RWPE2 (cell line): ENCODE measurements around the gene SERPINA5.

Experiments
- ATAC-seq: fragments of 200-7000 bp; cut with Tn5 transposase; 3 replicates; pipeline ENCODE4 v1.9.1; 2021; ENCODE audit warnings: low read depth
- DNase-seq: peaks from one replicate; pipeline ENCODE4 v3.0.0-alpha.2; 2020; ENCODE audit warnings: low spot score
- H3K27ac ChIP-seq: fragments of 450-650 bp; 2 replicates; pipeline ENCODE4 v1.5.1; 2017; ENCODE audit warnings: mild to moderate bottlenecking; ENCODE audit not compliant: poor library complexity, severe bottlenecking
- H3K27me3 ChIP-seq: fragments of 250-450 bp; sonication (Bioruptor Pico); 2 replicates; pipeline ENCODE4 v1.5.1; 2021; ENCODE audit warnings: mild to moderate bottlenecking, moderate library complexity; ENCODE audit not compliant: insufficient read depth, poor library complexity, severe bottlenecking
- H3K36me3 ChIP-seq: fragments of 250-450 bp; sonication (Bioruptor Pico); 2 replicates; pipeline ENCODE4 v1.5.1; 2020; ENCODE audit warnings: low read depth, mild to moderate bottlenecking, moderate library complexity
- H3K4me1 ChIP-seq: fragments of 250-450 bp; sonication (Bioruptor Pico); 2 replicates; pipeline ENCODE4 v1.5.1; 2021; ENCODE audit warnings: mild to moderate bottlenecking, moderate library complexity; ENCODE audit not compliant: insufficient read depth, poor library complexity, severe bottlenecking
- H3K4me3 ChIP-seq: fragments of 250-450 bp; sonication (Bioruptor Pico); 2 replicates; pipeline ENCODE4 v1.5.1; 2021; ENCODE audit warnings: mild to moderate bottlenecking, moderate library complexity; ENCODE audit not compliant: severe bottlenecking
- H3K9me3 ChIP-seq: fragments of 250-450 bp; sonication (Bioruptor Pico); 2 replicates; pipeline ENCODE4 v1.5.1; 2021; ENCODE audit warnings: mild to moderate bottlenecking, moderate library complexity; ENCODE audit not compliant: severe bottlenecking
- TF ChIP-seq, protein P1 (sequence below): fragments of 450-650 bp; IDR thresholded peaks from one replicate; pipeline ENCODE4 v1.5.1; 2017; ENCODE audit warnings: mild to moderate bottlenecking, moderate library complexity; ENCODE audit not compliant: poor library complexity, severe bottlenecking

Gene SERPINA5, protein sequence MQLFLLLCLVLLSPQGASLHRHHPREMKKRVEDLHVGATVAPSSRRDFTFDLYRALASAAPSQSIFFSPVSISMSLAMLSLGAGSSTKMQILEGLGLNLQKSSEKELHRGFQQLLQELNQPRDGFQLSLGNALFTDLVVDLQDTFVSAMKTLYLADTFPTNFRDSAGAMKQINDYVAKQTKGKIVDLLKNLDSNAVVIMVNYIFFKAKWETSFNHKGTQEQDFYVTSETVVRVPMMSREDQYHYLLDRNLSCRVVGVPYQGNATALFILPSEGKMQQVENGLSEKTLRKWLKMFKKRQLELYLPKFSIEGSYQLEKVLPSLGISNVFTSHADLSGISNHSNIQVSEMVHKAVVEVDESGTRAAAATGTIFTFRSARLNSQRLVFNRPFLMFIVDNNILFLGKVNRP

DNA sequence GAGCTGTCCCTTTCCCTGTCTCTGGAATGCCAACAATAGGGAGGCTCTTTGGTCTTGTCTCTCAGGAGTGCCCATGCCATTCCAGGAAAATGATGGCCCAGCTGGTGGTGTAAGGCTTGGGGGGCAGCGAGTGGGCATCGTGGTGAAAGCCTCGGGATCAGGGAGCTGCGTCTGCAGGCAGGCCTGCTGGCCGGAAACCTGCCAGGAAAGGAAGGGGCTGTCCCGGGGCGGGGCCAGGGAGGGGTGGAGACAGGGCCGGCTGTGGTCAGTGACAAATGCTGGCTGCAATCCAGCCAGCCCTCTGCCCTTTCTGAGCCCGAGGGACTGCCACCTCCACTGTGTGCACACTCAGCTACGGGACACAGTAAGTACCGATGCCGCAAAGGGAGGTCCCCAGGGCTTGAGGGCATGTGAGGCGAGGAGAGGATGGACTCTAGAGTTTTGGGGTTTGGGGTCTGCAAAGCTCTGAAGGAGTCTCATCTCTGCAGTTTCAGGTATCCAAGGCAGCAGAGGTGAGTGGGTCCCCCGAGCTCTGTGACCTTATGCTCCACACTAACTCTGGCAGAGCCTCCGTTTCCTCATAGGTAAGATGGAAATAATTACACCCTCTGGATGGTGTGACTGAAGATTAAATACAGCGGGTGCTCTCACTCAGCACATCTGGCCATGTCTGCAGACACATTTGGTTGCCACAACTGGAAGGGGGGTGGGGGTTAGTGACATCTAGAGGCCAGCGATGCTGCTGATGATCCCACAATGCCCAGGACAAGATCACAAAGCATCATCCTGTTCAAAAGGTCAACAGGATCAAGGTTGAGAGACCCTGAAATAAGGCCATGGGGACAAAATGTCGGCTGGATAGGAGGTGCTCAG, at the start of gene SERPINA5:
SERPINA5 (plus strand) TSS at position 300 of the 873 bp plus-strand sequence. CDS start 5,937 bp downstream, outside the sequence.
- no peak for DNase-seq
- peak; percentile 61 for ATAC-seq
- H3K9me3 ChIP-seq, result peaks cover 2% of the 10 kb centered on the region

DNA sequence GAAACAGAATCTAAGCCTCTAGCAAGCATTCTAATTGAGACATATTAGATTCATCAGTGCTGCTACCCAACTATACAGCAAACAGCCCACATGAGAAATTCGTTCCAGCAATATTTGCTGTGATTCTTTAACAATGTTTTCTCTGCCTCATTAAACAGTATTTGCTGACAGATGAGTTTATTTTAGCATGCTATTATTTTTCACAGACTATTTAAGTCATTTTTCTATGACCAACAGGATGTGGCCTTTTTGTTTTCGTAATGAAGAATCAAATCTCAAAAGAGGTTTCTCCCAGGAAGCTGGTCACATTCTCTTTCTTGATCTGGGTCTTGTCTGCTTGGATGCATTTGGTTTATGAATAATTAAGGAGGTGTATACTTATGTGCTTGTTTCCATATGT, 48.8 kb upstream of the SERPINA5 start:
- no peaks in the 10 kb centered on the region for H3K27me3 ChIP-seq
- H3K27ac ChIP-seq, result no peak overlapping the region
- H3K9me3 ChIP-seq, result no peaks in the 10 kb centered on the region
- H3K36me3 ChIP-seq, result no peaks in the 10 kb centered on the region
- ATAC-seq (peak; percentile 51; the same call in 2 of the 3 replicates), DNase-seq (no peak)
- H3K4me1 ChIP-seq, result no peaks in the 10 kb centered on the region
- no peak overlapping the region for H3K4me3 ChIP-seq
- TF ChIP-seq, protein P1, sequence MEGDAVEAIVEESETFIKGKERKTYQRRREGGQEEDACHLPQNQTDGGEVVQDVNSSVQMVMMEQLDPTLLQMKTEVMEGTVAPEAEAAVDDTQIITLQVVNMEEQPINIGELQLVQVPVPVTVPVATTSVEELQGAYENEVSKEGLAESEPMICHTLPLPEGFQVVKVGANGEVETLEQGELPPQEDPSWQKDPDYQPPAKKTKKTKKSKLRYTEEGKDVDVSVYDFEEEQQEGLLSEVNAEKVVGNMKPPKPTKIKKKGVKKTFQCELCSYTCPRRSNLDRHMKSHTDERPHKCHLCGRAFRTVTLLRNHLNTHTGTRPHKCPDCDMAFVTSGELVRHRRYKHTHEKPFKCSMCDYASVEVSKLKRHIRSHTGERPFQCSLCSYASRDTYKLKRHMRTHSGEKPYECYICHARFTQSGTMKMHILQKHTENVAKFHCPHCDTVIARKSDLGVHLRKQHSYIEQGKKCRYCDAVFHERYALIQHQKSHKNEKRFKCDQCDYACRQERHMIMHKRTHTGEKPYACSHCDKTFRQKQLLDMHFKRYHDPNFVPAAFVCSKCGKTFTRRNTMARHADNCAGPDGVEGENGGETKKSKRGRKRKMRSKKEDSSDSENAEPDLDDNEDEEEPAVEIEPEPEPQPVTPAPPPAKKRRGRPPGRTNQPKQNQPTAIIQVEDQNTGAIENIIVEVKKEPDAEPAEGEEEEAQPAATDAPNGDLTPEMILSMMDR, result no peak

More for the DNA sequence above, at the start of gene SERPINA5:
- TF ChIP-seq, protein P1, result no peak
- Histone ChIP-seq H3K36me3 (no peaks in the 10 kb centered on the region), H3K4me1 (no peaks in the 10 kb centered on the region), H3K4me3 (no peak within 1 kb of the TSS), H3K27me3 (no peaks in the 10 kb centered on the region), H3K27ac (no peak within 1 kb of the TSS)

DNA sequence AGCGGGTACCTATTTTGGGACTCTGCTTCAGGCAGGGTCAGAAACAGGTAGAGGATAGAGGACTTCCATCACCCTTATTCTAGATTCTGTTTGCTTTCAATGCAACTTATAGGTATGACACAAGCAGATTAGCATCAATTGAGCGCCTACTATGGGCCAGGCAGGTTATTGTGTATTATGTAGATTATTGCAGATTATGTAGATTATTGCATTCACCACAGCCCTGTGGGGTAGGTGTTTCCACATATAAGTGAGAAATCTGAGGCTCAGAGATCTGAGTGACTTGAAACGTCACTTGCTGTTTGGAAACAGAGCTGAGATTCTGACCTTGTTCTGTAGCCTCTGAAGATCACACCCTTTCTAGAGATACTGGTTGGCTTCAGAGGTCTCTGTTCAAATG, 45.7 kb upstream of the SERPINA5 start:
- H3K36me3 ChIP-seq, result no peaks in the 10 kb centered on the region
- H3K27me3 ChIP-seq, result no peaks in the 10 kb centered on the region
- H3K4me1 ChIP-seq, result no peaks in the 10 kb centered on the region
- no peak for DNase-seq
- H3K27ac ChIP-seq, result no peak overlapping the region
- TF ChIP-seq, protein P1, result no peak
- no peak overlapping the region for H3K4me3 ChIP-seq
- H3K9me3 ChIP-seq, result no peaks in the 10 kb centered on the region
- ATAC-seq, result no peak

DNA sequence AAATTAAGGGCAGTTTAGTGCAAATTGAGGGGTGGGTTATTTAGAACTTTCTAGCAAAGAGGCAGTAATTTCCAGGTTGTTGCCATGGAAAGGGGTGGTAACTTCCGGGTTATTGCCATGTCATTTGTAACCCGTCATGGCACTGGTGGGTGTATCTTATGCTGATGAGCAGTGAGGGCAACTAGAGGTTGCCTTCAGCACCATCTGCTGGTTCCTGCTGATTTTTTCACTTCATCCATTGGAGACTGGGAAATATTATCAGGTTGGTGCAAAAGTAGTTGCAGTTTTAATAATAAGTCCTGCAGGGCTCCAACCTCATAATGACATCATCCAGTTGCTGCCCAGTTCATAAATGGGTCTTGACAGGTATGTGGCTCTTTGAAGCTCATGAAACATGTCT, 44.4 kb upstream of the SERPINA5 start:
- Histone ChIP-seq H3K27me3 (no peaks in the 10 kb centered on the region), H3K36me3 (no peaks in the 10 kb centered on the region), H3K4me3 (no peak overlapping the region), H3K27ac (no peak overlapping the region), H3K4me1 (no peaks in the 10 kb centered on the region), H3K9me3 (no peaks in the 10 kb centered on the region)
- TF ChIP-seq, protein P1, result peak; percentile 34
- ATAC-seq, result no peak
- DNase-seq, result no peak
